Neural progenitor cell (in vitro differentiated cells): Measurements from ENCODE around the gene BMPR1B.

ENCODE experiments used
- CTCF ChIP-seq: fragments of 200-600 bp; sonication (generic); IDR thresholded peaks from 2 replicates; pipeline ENCODE4 v1.5.1; 2017; ENCODE audit warnings: antibody characterized with exemption, mild to moderate bottlenecking
- EZH2 ChIP-seq: fragments of 200-600 bp; sonication (generic); IDR thresholded peaks from 2 replicates; pipeline ENCODE4 v1.6.1; 2017; ENCODE audit warnings: antibody characterized with exemption, mild to moderate bottlenecking, moderate library complexity
- EZH2phosphoT487 ChIP-seq: fragments of 200-600 bp; sonication (generic); IDR thresholded peaks from 2 replicates; pipeline ENCODE4 v1.6.1; 2017; ENCODE audit warnings: antibody characterized with exemption

DNA sequence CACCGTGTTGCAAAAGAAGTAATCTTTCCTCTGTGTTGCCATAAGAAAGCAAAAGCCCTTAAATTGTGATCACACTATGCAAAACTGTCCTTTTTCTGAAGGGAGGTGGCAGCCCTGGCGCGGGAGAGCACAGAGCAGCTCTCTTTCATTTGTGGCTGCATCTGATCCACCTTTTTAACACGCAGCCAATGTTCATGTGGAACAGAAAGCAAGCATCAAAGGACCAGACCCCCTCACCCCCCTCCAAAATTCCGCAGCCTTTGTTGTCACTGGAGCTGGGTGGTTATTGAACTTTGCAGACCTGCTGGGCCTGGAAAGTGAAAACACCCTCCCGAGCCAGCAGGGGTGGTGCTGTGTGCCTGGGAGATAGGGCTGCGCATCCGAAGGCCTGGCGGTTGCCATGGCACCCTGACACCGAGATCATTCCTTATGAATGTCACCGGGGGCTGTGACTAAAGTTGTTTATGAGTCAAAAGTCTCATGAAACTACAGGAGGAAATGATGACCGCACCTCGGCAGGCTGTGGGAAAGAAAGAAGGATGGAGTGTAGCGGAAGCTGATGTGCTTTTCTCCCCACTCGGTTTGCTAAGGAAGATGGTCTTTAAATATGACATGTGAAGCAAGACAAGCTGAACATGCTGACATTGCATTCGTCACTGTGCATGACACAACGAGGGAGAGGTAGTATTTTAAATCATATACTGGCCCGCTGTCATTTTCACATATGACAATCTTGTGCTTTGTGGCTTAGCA, 423.7 kb downstream of the BMPR1B start:
- peak; percentile 40 for TF ChIP-seq CTCF
- TF ChIP-seq EZH2, result no peak
- peak; percentile 42 for TF ChIP-seq EZH2phosphoT487
